Choroid plexus epithelial cell (primary cell): Measurements from ENCODE around the gene ZPBP.
"Not testable (repeated sequence)": the region's sequence is repeated elsewhere in the genome, so short reads cannot be mapped to it uniquely, and the experiment has no call there.

Source experiments
- DNase-seq: peaks from one replicate; pipeline ENCODE4 v3.0.0-alpha.2; 2010; ENCODE audit warnings: low read depth
- H3K4me3 ChIP-seq: 2 replicates; pipeline ENCODE4 v1.5.1; 2011; ENCODE audit warnings: low read depth, mild to moderate bottlenecking, control low read depth, low read length, moderate library complexity
- CTCF ChIP-seq: conservative IDR thresholded peaks from 2 replicates; pipeline ENCODE4 v1.5.1; 2011; ENCODE audit warnings: low read depth, mild to moderate bottlenecking, control low read depth, inconsistent platforms, low read length, moderate library complexity

ZPBP gene

DNA sequence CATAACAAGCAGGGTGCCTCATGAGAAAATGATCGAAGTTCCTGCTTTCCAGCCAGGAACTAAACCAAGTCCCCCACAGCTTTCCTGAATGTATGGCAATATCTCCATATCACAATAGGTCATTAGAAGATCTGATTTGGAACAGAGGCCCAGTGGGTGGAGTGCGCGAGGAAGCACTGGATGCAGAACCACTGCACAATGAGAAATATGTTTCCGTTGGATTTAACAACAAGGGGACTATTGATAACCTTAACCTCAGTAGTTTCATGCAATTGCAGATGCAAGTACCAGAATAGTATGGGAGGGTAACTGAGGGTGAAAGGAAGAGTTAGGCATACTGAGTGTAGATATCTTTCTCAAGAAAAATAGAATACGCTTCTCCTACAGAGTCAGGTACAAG lies 45.3 kb downstream of the ZPBP start:
- H3K4me3 ChIP-seq: no peak overlapping the region
- no peak for TF ChIP-seq CTCF
- no peak for DNase-seq

DNA sequence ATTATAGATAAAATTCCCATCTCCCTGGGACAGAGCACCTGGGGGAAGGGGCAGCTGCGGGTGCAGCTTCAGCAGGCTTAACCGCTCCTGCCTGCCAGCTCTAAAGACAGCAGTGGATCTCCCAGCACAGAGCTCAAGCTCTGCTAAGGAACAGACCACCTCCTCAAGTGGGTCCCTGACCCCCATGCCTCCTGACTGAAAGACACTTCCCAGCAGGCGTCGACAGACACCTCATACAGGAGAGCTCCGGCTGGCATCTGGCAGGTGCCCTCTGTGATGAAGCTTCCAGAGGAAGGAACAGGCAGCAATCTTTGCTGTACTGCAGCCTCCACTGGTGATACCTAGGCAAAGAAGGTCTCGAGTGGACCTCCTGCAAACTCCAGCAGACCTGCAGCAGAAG lies 51.9 kb downstream of the ZPBP start:
- H3K4me3 ChIP-seq, DNase-seq: not testable (repeated sequence)

GRCh38 chr7:50037086-50037485 lies 56.0 kb downstream of the ZPBP start:
- no peak overlapping the region for H3K4me3 ChIP-seq
- no peak for TF ChIP-seq CTCF
- no peak for DNase-seq

- no peak for DNase-seq
- TF ChIP-seq CTCF: no peak
- no peak overlapping the region for H3K4me3 ChIP-seq
Measured at GRCh38 chr7:50022991-50023390, 70.1 kb downstream of the ZPBP start.

DNA sequence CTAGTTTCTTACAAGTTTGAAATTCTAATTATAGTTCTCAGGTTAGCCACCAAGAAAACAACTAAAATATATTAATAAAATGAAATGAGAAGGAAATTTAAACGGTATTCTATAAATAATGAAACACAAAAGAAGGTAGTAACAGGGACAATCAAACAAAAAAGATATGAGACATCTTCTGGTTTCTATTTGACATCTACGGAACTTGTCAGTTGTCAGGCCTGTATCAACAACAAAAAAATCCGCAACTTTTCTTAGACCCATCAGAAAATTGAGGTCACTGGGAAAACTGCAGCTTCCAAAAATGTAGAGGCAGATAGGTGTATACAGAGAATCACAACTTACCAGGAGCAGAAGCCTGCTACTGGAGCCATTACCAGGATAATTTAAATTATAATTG lies 70.6 kb downstream of the ZPBP start:
- no peak for TF ChIP-seq CTCF
- no peak overlapping the region for H3K4me3 ChIP-seq
- no peak for DNase-seq

DNA sequence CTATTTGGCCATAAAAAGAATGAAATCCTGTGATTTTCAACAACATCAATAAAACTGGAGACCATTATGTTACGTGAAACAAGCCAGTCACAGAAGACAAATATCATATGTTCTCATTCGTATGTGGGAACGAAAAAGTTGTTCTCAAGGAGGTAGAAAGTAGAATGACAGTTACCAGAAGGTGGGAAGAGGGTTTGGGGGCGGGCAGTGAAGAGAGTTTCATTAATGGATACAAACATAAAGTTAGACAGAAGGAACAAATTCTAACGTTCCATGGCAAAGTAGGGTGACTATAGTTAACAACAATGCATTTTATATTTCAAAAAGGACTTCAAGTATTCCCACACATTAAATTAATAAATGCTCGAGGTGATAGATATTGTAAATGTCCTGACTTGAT lies 97.4 kb downstream of the ZPBP start:
- no peak for DNase-seq
- no peak overlapping the region for H3K4me3 ChIP-seq
- no peak for TF ChIP-seq CTCF

DNA sequence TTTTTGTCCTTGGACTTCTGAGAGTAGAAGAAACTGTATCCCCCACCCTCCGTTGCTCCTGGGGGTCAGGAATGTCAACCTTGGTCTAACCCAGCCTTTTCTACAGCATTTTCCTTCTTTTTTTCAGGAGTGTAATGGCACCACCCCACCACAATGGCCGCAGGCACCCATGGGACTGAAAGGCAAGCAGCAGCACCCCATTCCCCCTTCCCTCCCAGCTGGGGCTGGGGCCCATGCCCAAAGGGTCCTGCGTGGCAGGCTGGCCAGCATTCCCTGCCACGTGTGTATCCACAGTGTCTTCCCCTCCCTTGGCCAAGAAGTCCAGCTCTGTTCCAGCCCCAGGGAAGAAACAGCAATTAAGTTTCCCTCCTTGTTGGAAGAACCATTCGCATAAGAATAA lies 106.9 kb downstream of the ZPBP start:
- no peak for TF ChIP-seq CTCF
- H3K4me3 ChIP-seq: no peak overlapping the region
- no peak for DNase-seq

DNA sequence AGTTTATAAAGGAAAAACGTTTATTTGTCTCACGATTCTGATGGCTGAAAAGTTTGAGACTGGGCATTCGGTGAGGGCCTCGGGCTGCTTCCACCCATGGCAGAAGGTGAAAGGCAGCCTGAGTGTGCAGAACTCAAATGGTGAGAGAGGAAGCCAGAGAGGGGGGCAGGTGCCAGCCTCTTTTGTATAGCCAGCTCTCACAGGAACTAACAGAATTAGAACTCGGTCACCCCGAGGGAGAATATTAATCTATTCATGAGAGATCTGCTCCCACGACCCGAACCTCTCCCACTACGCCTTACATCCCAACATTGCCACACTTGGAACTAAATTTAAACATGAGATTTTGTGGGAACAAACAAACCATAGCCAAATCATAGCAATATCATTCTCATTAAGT lies 112.6 kb downstream of the ZPBP start:
- TF ChIP-seq CTCF: no peak
- no peak overlapping the region for H3K4me3 ChIP-seq
- DNase-seq: no peak
